Esophagus squamous epithelium (tissue), 4 donors: ENCODE data around the gene C3orf18.

Experiments used
- POLR2A ChIP-seq, 4 donors: fragments of 450-650 bp; IDR thresholded peaks; one replicate each; pipeline ENCODE4 v1.6.1; 2017; ENCODE audit warnings: antibody characterized with exemption in 4 of 4, mild to moderate bottlenecking in 4 of 4, moderate library complexity in 3 of 4
- TF ChIP-seq, protein P1 (sequence below), 6 experiments: fragments of 450-650 bp in 4 of 6; fragments of 200-600 bp in 2 of 6; sonication (generic) in 2 of 6; IDR thresholded peaks; one replicate each; pipeline ENCODE4 v1.5.1; 2016 to 2019; ENCODE audit warnings: antibody characterized with exemption in 6 of 6, mild to moderate bottlenecking in 4 of 6, moderate library complexity in 4 of 6

DNA sequence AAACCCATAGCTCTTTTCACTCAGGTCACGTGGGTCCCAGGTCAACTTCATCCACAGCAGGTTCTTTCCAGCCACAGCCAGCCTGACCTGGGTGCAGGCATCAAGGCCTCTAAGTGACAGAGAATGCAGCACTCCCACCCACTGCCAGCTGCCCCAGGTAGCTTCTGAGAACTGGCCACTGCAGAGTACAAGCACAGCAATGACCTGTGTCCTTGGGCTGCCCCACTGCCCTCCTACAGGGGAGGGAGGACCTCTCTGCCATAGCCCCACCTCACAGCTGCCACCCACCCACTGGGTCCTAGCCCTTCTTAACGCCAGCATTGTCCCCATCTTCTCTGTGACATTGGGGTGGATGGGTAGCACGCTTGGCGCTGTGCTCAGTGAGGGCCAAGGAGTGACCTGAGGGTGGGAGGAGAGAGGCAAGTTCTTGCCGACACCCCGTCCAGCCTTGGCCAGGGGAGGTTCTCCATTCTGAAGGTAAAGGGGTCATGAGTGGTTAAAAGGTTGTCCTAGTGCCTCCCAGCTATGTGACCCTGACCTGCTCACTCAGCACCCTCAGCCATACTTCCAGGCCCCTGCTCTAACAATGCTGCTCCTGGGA lies 31.7 kb upstream of the C3orf18 start:
- TF ChIP-seq, protein P1, sequence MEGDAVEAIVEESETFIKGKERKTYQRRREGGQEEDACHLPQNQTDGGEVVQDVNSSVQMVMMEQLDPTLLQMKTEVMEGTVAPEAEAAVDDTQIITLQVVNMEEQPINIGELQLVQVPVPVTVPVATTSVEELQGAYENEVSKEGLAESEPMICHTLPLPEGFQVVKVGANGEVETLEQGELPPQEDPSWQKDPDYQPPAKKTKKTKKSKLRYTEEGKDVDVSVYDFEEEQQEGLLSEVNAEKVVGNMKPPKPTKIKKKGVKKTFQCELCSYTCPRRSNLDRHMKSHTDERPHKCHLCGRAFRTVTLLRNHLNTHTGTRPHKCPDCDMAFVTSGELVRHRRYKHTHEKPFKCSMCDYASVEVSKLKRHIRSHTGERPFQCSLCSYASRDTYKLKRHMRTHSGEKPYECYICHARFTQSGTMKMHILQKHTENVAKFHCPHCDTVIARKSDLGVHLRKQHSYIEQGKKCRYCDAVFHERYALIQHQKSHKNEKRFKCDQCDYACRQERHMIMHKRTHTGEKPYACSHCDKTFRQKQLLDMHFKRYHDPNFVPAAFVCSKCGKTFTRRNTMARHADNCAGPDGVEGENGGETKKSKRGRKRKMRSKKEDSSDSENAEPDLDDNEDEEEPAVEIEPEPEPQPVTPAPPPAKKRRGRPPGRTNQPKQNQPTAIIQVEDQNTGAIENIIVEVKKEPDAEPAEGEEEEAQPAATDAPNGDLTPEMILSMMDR (IDR thresholded peaks at IDR 0.05) = no peak
- TF ChIP-seq POLR2A (IDR thresholded peaks at IDR 0.05) = no peak
